ENCODE measurements around the gene ARID1B. TPM values are rescaled to one million over a fixed set of nuclear protein-coding genes. Genes with fewer than 3 reads are reported as not detected.
A peak's percentile ranks its signal among the peaks of the same experiment; 100 is the strongest.

ARID1B gene
- total and polyA plus RNA-seq, 9 of the 15 experiments (the other 6 are each of a cell fraction or from before 2014, with no cell fraction given): 12.5 to 50.5 (median 25.8) TPM

DNA sequence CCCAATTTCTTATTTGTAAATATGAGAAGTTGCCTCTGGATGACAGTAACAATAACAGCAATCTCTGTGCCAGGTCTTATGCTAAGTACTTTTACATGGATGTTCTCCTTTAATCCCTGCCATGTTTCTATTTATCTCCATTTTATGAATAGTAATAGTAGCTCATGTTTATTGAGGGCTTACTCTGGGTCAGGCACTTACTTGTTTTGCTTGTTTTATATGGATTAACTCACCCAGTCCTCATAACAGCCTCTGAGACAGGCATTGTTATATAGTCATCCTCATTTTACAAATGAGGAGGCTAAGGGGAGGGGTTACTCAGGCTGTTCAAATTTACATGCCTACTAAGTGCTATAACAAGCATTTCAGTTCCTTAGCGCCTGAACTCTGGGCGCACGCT lies 64.3 kb downstream of the ARID1B start:
- H3K4me1 ChIP-seq (replicated peaks in 1 of 2; ENCODE audit: control insufficient read depth in 2 of 2, insufficient read depth in 2 of 2, low read length in 2 of 2): peaks cover 15 to 28% of the 10 kb centered on the region in 2 experiments
- H3K4me3 ChIP-seq: no peak overlapping the region
- H3K9ac ChIP-seq (ENCODE audit: insufficient read depth in 1 of 2, low read depth in 2 of 2, low read length in 2 of 2): no peak overlapping the region
- peaks cover 79% of the 10 kb centered on the region for H3K79me2 ChIP-seq (ENCODE audit: control insufficient read depth, insufficient read depth, low read length)
- H2AFZ ChIP-seq (ENCODE audit: low read depth, low read length): no peak overlapping the region
- TF ChIP-seq ZNF282 (CRISPR knock-in tag; IDR thresholded peaks at IDR 0.05) (no peak), ZFP30 (CRISPR knock-in tag; IDR thresholded peaks at IDR 0.05; ENCODE audit: borderline replicate concordance) (no peak), GATAD2A (IDR thresholded peaks at IDR 0.05) (no peak), SMAD4 (CRISPR knock-in tag; conservative IDR thresholded peaks at IDR 0.05) (no peak), ZKSCAN1 (IDR thresholded peaks at IDR 0.05; ENCODE audit: low read depth, low read length) (peak; percentile 88), ZNF140 (CRISPR knock-in tag; IDR thresholded peaks at IDR 0.05) (no peak), KLF10 (CRISPR knock-in tag; IDR thresholded peaks at IDR 0.05) (no peak), TARDBP (IDR thresholded peaks at IDR 0.05) (no peak)
- no TSS peak for BruUV-seq (replicated peaks)
- ChIA-PET CTCF (ENCODE audit: low intra/inter-chr PET ratio) (no interaction called here), POLR2A (interaction anchor here (3.1 kb wide), 1 partner anchor 11 kb away, joined by 12 read pairs; no protein-coding TSS in a partner anchor)
- WGBS (ENCODE audit: insufficient coverage, low coverage, missing lambda C conversion rate): 97% methylated on average over 3 of the region's 3 CpGs
- FAIRE-seq (no peak), DNase-seq (ENCODE audit: extremely low read depth in 1 of 4, low spot score in 3 of 4) (no peak), ATAC-seq (no peak)
- no peaks in the 10 kb centered on the region for H3K36me3 ChIP-seq (ENCODE audit: control insufficient read depth, insufficient read depth, low read length)
- intact Hi-C loops (cut with micrococcal nuclease) (no loop called here), in situ Hi-C loops (cut with MboI) (no loop called here)
- no peaks in the 10 kb centered on the region for H3K9me1 ChIP-seq (ENCODE audit: control insufficient read depth, insufficient read depth, low read length)
- no peak overlapping the region for H3K4me2 ChIP-seq (ENCODE audit: insufficient read depth, low read length)
- no peaks in the 10 kb centered on the region for H3K27me3 ChIP-seq (ENCODE audit: control insufficient read depth in 2 of 2, insufficient read depth in 2 of 2, low read length in 2 of 2)
- H3K27ac ChIP-seq (ENCODE audit: extremely low read depth, low read depth, low read length): no peak overlapping the region
- H3K9me3 ChIP-seq (replicated peaks; ENCODE audit: control insufficient read depth, insufficient read depth, low read depth, low read length): no peaks in the 10 kb centered on the region
- H4K20me1 ChIP-seq (replicated peaks; ENCODE audit: control insufficient read depth, insufficient read depth, low read length): peaks cover 18% of the 10 kb centered on the region
